OCI-LY7 (cell line): ENCODE data around the gene MBL2.

Experiments used
- CTCF ChIP-seq: fragments of 200-600 bp; sonication (generic); conservative IDR thresholded peaks from 2 replicates; pipeline ENCODE4 v1.5.1; 2014; ENCODE audit warnings: mild to moderate bottlenecking, antibody characterized with exemption, low read length, moderate library complexity, mixed read lengths
- EZH2phosphoT487 ChIP-seq: fragments of 200-600 bp; sonication (generic); IDR thresholded peaks from 2 replicates; pipeline ENCODE4 v1.6.1; 2018; ENCODE audit warnings: low read depth, borderline replicate concordance, mild to moderate bottlenecking, mixed run types, antibody characterized with exemption, low read length, moderate library complexity, mixed read lengths

- TF ChIP-seq CTCF: peak; percentile 86
- TF ChIP-seq EZH2phosphoT487: no peak
These were observed 31.5 kb downstream of the MBL2 start for GRCh38 chr10:52740913-52741675.
